ENCODE results near the gene GNE. TPM values are rescaled to one million over a fixed set of nuclear protein-coding genes. Genes with fewer than 3 reads are reported as not detected.

The GNE gene
- total and polyA plus RNA-seq, 2 experiments from 2014 or later, result 2.2 to 15.7 TPM

DNA sequence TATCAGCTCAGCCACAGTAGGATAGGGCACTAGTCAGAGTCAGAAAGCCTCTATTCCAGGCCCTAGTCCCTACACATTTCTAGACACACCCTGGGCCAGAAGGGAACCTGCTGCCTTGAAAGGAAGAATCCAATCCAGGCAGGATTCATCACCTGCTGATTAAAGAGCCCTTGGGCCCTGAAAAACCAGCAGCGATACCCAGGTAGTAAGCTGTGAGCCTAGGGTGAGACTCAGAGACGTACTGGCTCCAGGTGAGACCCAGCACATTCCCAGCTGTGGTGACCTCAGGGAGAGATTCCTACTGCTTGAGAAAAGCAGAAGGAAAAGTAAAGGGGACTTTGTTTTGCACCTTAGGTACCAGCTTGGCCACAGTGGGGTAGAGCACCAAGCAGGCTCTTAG lies 84.4 kb downstream of the GNE start:
- ATAC-seq (no peak), DNase-seq (ENCODE audit: low spot score) (no peak)
- H3K4me1 Mint-ChIP-seq, result peaks cover 4% of the 10 kb centered on the region; the same call in 2 of the 3 replicates
- TF ChIP-seq ZNF462 (CRISPR knock-in tag; IDR thresholded peaks at IDR 0.05) (no peak), CREB1 (CRISPR knock-in tag; IDR thresholded peaks at IDR 0.05; ENCODE audit: low read depth) (no peak), NANOG (IDR thresholded peaks at IDR 0.05; ENCODE audit: borderline replicate concordance) (no peak), ZNF331 (CRISPR knock-in tag; IDR thresholded peaks at IDR 0.05; ENCODE audit: low read depth) (no peak), ZNF114 (CRISPR knock-in tag; IDR thresholded peaks at IDR 0.05) (no peak), EZH2 (IDR thresholded peaks at IDR 0.05; ENCODE audit: low read depth, unreplicated experiment) (no peak)
- TF ChIP-seq, protein P1, sequence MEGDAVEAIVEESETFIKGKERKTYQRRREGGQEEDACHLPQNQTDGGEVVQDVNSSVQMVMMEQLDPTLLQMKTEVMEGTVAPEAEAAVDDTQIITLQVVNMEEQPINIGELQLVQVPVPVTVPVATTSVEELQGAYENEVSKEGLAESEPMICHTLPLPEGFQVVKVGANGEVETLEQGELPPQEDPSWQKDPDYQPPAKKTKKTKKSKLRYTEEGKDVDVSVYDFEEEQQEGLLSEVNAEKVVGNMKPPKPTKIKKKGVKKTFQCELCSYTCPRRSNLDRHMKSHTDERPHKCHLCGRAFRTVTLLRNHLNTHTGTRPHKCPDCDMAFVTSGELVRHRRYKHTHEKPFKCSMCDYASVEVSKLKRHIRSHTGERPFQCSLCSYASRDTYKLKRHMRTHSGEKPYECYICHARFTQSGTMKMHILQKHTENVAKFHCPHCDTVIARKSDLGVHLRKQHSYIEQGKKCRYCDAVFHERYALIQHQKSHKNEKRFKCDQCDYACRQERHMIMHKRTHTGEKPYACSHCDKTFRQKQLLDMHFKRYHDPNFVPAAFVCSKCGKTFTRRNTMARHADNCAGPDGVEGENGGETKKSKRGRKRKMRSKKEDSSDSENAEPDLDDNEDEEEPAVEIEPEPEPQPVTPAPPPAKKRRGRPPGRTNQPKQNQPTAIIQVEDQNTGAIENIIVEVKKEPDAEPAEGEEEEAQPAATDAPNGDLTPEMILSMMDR (conservative IDR thresholded peaks at IDR 0.05; ENCODE audit: low read depth in 2 of 2), result no peak
- Histone ChIP-seq H3K4me2 (no peak overlapping the region), H3K4me1 (ENCODE audit: insufficient read depth) (no peaks in the 10 kb centered on the region), H3K27ac (ENCODE audit: low read depth) (no peak overlapping the region), H4K20me1 (replicated peaks; ENCODE audit: insufficient read depth) (no peaks in the 10 kb centered on the region), H2AFZ (no peak overlapping the region), H3F3A (replicated peaks; ENCODE audit: low read depth) (no peaks in the 10 kb centered on the region), H3K4me3 (no peak overlapping the region), H3K36me3 (ENCODE audit: insufficient read depth) (no peaks in the 10 kb centered on the region), H3K9me2 (ENCODE audit: insufficient read depth) (0 out of 2 replicates have a peak, but pooled peaks cover 2% of the 10 kb centered on the region), H3K27me3 (ENCODE audit: insufficient read depth) (no peaks in the 10 kb centered on the region), H3K79me2 (replicated peaks; ENCODE audit: insufficient read depth) (no peaks in the 10 kb centered on the region)
- peaks cover 7% of the 10 kb centered on the region; the same call in 2 of the 3 replicates for H3K9me3 Mint-ChIP-seq
- H3K4me3 Mint-ChIP-seq, result no peak overlapping the region
- H3K27me3 Mint-ChIP-seq (ENCODE audit: insufficient read depth, low read depth, poor library complexity), result peaks cover 4% of the 10 kb centered on the region
- no peaks in the 10 kb centered on the region for H3K36me3 Mint-ChIP-seq (ENCODE audit: low read depth)
- H3K27ac Mint-ChIP-seq, result no peak overlapping the region

Measured in GM23338 (cell line).